ENCODE measurements around the gene LRMDA. TPM values are rescaled to one million over a fixed set of nuclear protein-coding genes. Genes with fewer than 3 reads are reported as not detected.
A peak's percentile ranks its signal among the peaks of the same experiment; 100 is the strongest.

The LRMDA gene
- total RNA-seq, 4 donors from 2014 or later = 1.5 to 15.7 (median 4.6) TPM

DNA sequence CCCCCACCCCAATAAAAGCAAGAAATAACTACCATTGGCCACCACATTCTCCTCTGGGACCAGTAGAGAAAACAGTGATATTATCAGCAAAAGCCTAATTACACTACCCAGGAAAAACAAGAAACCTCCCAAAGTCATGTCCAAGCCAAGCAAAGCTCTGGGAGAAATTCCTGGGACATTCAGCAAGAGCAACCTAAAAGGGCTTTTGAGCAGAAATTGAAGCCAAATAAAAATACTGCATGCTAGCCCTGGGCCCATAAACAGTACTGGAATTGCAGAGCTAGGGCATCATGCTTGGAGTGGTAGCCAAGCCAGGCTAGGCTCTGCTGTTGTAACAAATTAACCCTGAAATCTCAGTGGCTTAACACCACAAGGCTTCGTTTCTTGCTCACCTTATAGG is 347.9 kb downstream of the LRMDA start:
- no peak for DNase-seq
- Histone ChIP-seq H3K4me1 (peaks cover 0 to 4% of the 10 kb centered on the region in 2 donors), H3K27me3 (no peaks in the 10 kb centered on the region), H3K9me3 (no peaks in the 10 kb centered on the region), H3K27ac (peak overlapping the region in 1 of 2 donors; percentile 26), H3K4me3 (no peak overlapping the region), H3K36me3 (no peaks in the 10 kb centered on the region)
- intact Hi-C loops (cut with DNase I; ENCODE audit: low total_unique reads) = no loop called here
- TF ChIP-seq, protein P1, sequence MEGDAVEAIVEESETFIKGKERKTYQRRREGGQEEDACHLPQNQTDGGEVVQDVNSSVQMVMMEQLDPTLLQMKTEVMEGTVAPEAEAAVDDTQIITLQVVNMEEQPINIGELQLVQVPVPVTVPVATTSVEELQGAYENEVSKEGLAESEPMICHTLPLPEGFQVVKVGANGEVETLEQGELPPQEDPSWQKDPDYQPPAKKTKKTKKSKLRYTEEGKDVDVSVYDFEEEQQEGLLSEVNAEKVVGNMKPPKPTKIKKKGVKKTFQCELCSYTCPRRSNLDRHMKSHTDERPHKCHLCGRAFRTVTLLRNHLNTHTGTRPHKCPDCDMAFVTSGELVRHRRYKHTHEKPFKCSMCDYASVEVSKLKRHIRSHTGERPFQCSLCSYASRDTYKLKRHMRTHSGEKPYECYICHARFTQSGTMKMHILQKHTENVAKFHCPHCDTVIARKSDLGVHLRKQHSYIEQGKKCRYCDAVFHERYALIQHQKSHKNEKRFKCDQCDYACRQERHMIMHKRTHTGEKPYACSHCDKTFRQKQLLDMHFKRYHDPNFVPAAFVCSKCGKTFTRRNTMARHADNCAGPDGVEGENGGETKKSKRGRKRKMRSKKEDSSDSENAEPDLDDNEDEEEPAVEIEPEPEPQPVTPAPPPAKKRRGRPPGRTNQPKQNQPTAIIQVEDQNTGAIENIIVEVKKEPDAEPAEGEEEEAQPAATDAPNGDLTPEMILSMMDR (IDR thresholded peaks at IDR 0.05) = no peak
- TF ChIP-seq POLR2A (IDR thresholded peaks at IDR 0.05) = no peak

DNA sequence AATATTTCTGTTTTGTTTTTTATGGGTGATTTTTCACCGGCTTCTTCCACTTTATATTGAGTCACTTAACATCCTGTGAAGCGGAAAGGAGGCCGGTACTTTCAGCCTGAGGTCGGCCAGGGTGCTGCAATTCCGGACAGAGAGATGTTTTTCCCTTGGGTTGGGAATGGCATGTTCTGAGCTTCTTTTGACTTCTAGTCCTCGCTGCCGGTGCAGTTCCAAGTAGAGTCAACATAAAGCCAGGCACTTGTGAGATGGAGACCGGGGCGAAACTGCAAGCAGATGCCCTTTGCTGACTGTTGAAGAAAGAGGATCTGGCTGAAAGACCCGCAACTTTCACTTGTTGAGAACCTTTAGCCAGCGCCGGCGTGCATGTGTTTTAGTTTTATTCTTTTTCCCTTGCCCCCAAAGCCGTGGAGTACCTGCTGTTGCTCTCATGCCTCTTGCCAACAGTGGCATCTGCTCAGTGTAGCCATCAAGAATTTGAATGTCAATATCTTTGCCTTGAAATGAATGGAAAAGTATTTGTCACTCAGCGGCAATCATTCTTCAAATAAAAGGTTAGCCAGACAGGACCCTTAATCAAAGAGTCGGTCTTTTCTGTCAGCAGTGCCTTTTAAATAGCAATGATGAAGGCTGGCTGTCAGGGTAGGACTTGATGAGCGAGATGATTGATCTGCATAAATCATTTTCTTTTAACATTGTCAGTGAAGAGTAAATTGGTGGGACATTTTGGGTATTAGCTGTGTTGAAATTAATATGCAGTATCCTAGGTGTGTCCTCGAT is 351.2 kb downstream of the LRMDA start:
- no peak overlapping the region for H3K4me3 ChIP-seq
- no peak for DNase-seq
- no peaks in the 10 kb centered on the region for H3K27me3 ChIP-seq
- peaks cover 0 to 4% of the 10 kb centered on the region in 2 donors for H3K4me1 ChIP-seq
- H3K36me3 ChIP-seq = no peaks in the 10 kb centered on the region
- intact Hi-C loops (cut with DNase I; ENCODE audit: low total_unique reads) = no loop called here
- no peaks in the 10 kb centered on the region for H3K9me3 ChIP-seq
- no peak overlapping the region for H3K27ac ChIP-seq
- TF ChIP-seq, protein P1 (IDR thresholded peaks at IDR 0.05) = no peak
- no peak for TF ChIP-seq POLR2A (IDR thresholded peaks at IDR 0.05)

GRCh38 chr10:75788394-75789205 is 357.2 kb downstream of the LRMDA start:
- H3K4me3 ChIP-seq = no peak overlapping the region
- no peak for TF ChIP-seq POLR2A (IDR thresholded peaks at IDR 0.05)
- TF ChIP-seq, protein P1 (IDR thresholded peaks at IDR 0.05) = no peak
- no peaks in the 10 kb centered on the region for H3K9me3 ChIP-seq
- H3K27ac ChIP-seq = peak overlapping the region in 1 of 2 donors; percentile 60
- no peaks in the 10 kb centered on the region for H3K4me1 ChIP-seq
- no peak for DNase-seq
- no peaks in the 10 kb centered on the region for H3K27me3 ChIP-seq
- no peaks in the 10 kb centered on the region for H3K36me3 ChIP-seq
- intact Hi-C loops (cut with DNase I; ENCODE audit: low total_unique reads) = no loop called here

DNA sequence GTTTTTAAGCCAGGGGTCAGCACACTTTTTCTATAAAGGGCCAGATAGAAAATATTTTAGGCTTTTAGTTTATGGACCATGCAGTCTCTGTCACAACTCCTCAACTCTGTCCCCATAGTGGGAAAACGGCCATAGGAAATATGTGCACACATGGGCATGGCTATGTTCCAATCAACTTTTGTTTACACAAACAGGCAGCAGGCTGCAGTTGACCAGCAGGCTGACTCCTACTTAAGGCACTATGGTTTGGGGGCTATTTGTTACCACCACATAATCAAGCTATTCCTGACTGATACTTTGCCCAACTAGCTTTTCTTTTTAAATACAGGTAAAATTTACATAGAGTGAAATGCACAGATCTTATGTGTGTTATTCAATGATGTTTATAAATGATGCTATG is 362.4 kb downstream of the LRMDA start:
- H3K27me3 ChIP-seq = no peaks in the 10 kb centered on the region
- H3K36me3 ChIP-seq = peaks cover 0 to 4% of the 10 kb centered on the region in 2 donors
- H3K27ac ChIP-seq = no peak overlapping the region
- no peaks in the 10 kb centered on the region for H3K4me1 ChIP-seq
- no peak for TF ChIP-seq POLR2A (IDR thresholded peaks at IDR 0.05)
- TF ChIP-seq, protein P1 (IDR thresholded peaks at IDR 0.05) = no peak
- H3K9me3 ChIP-seq = peaks cover 0 to 4% of the 10 kb centered on the region in 2 donors
- DNase-seq = no peak
- no peak overlapping the region for H3K4me3 ChIP-seq
- intact Hi-C loops (cut with DNase I; ENCODE audit: low total_unique reads) = no loop called here

GRCh38 chr10:75801121-75801520 is 369.7 kb downstream of the LRMDA start:
- Histone ChIP-seq H3K9me3 (peaks cover 0 to 4% of the 10 kb centered on the region in 2 donors), H3K27me3 (no peaks in the 10 kb centered on the region), H3K36me3 (peaks cover 0 to 4% of the 10 kb centered on the region in 2 donors), H3K4me3 (no peak overlapping the region), H3K27ac (no peak overlapping the region), H3K4me1 (no peaks in the 10 kb centered on the region)
- intact Hi-C loops (cut with DNase I; ENCODE audit: low total_unique reads) = no loop called here
- no peak for DNase-seq
- TF ChIP-seq, protein P1 (IDR thresholded peaks at IDR 0.05) = no peak
- no peak for TF ChIP-seq POLR2A (IDR thresholded peaks at IDR 0.05)
